Ishikawa (cell line): ENCODE results near the gene FLYWCH2.

Experiments
- CEBPB ChIP-seq: IDR thresholded peaks from 2 replicates; pipeline ENCODE4 v1.6.1; 2012
- CREB1 ChIP-seq: IDR thresholded peaks from 2 replicates; pipeline ENCODE4 v1.6.1; 2012; ENCODE audit warnings: low read depth
- EGR1 ChIP-seq: IDR thresholded peaks from 2 replicates; pipeline ENCODE4 v1.6.1; 2012
- EP300 ChIP-seq: IDR thresholded peaks from 2 replicates; pipeline ENCODE4 v1.6.1; 2012; ENCODE audit warnings: borderline replicate concordance
- FOXM1 ChIP-seq: IDR thresholded peaks from 2 replicates; pipeline ENCODE4 v1.6.1; 2012; ENCODE audit warnings: low read depth, borderline replicate concordance
- MAX ChIP-seq: IDR thresholded peaks from 2 replicates; pipeline ENCODE4 v1.6.1; 2012
- NFIC ChIP-seq: IDR thresholded peaks from 2 replicates; pipeline ENCODE4 v1.6.1; 2012
- RAD21 ChIP-seq: IDR thresholded peaks from 2 replicates; pipeline ENCODE4 v1.6.1; 2012; ENCODE audit warnings: low read depth
- REST ChIP-seq: IDR thresholded peaks from 2 replicates; pipeline ENCODE4 v1.6.1; 2012; ENCODE audit warnings: low read depth, mild to moderate bottlenecking
- TAF1 ChIP-seq: IDR thresholded peaks from 2 replicates; pipeline ENCODE4 v1.6.1; 2012; ENCODE audit warnings: low read depth, mild to moderate bottlenecking
- TCF12 ChIP-seq: IDR thresholded peaks from 2 replicates; pipeline ENCODE4 v1.6.1; 2012; ENCODE audit warnings: low read depth
- TEAD4 ChIP-seq: IDR thresholded peaks from 2 replicates; pipeline ENCODE4 v1.6.1; 2012
- USF1 ChIP-seq: IDR thresholded peaks from 2 replicates; pipeline ENCODE4 v1.6.1; 2012
- YY1 ChIP-seq: IDR thresholded peaks from 2 replicates; pipeline ENCODE4 v1.6.1; 2012; ENCODE audit warnings: low read depth
- ZBTB7A ChIP-seq: IDR thresholded peaks from 2 replicates; pipeline ENCODE4 v1.6.1; 2012; ENCODE audit warnings: low read depth

Gene FLYWCH2

GRCh38 chr16:2924901-2925755, 42.1 kb downstream of the FLYWCH2 start:
- TF ChIP-seq USF1: no peak

GRCh38 chr16:2925951-2926649, 43.1 kb downstream of the FLYWCH2 start:
- no peak for TF ChIP-seq TEAD4

GRCh38 chr16:2926650-2926999, 43.6 kb downstream of the FLYWCH2 start:
- TF ChIP-seq CREB1 (no peak), TCF12 (no peak), NFIC (no peak), USF1 (no peak), EP300 (no peak), TAF1 (no peak), REST (no peak), YY1 (no peak), EGR1 (no peak), RAD21 (no peak), FOXM1 (no peak), MAX (no peak), ZBTB7A (no peak)

- TF ChIP-seq RAD21 (peak; percentile 77), MAX (peak; percentile 87), ZBTB7A (no peak)
Measured at GRCh38 chr16:2927010-2927646, 44.1 kb downstream of the FLYWCH2 start.

GRCh38 chr16:2928796-2929195, 45.8 kb downstream of the FLYWCH2 start:
- no peak for TF ChIP-seq MAX
- no peak for TF ChIP-seq FOXM1
- TF ChIP-seq TEAD4: no peak
- TF ChIP-seq EP300: no peak
- TF ChIP-seq YY1: no peak
- TF ChIP-seq REST: no peak
- TF ChIP-seq ZBTB7A: no peak
- TF ChIP-seq TAF1: no peak
- TF ChIP-seq EGR1: no peak
- TF ChIP-seq TCF12: no peak
- TF ChIP-seq CEBPB: no peak
- no peak for TF ChIP-seq NFIC
- no peak for TF ChIP-seq RAD21
- no peak for TF ChIP-seq CREB1
- no peak for TF ChIP-seq USF1
